SK-N-SH treated with all-trans-retinoic acid at 6 μM for 48 hours (cell line): ENCODE measurements around the gene VWF.

Experiments
- ATAC-seq: fragments of 200-7000 bp; cut with Tn5 transposase; 3 replicates; pipeline ENCODE4 v1.9.1; 2020; ENCODE audit warnings: mild to moderate bottlenecking, moderate library complexity
- ARNTL ChIP-seq: fragments of 450-650 bp; formaldehyde crosslinking; IDR thresholded peaks from 2 replicates; pipeline ENCODE4 v1.5.0; 2020; ENCODE audit warnings: low read depth, mild to moderate bottlenecking, moderate library complexity, borderline replicate concordance
- BACH2 ChIP-seq: fragments of 250-450 bp; sonication (Bioruptor Pico); IDR thresholded peaks from 2 replicates; pipeline ENCODE4 v1.9.0; 2021; ENCODE audit warnings: mild to moderate bottlenecking, borderline replicate concordance
- CREB5 ChIP-seq: fragments of 250-450 bp; sonication (Bioruptor Pico); IDR thresholded peaks from 2 replicates; pipeline ENCODE4 v1.5.1; 2020; ENCODE audit warnings: low read depth, mild to moderate bottlenecking, moderate library complexity
- CSDC2 ChIP-seq: fragments of 250-450 bp; sonication (Bioruptor Pico); IDR thresholded peaks from 2 replicates; pipeline ENCODE4 v1.5.0; 2020; ENCODE audit warnings: mild to moderate bottlenecking, moderate library complexity
- CSRNP3 ChIP-seq: fragments of 250-450 bp; sonication (Bioruptor Pico); IDR thresholded peaks from 2 replicates; pipeline ENCODE4 v1.5.1; 2021; ENCODE audit warnings: mild to moderate bottlenecking, moderate library complexity
- ESRRG ChIP-seq: fragments of 250-450 bp; sonication (Bioruptor Pico); IDR thresholded peaks from 2 replicates; pipeline ENCODE4 v1.6.1; 2021; ENCODE audit warnings: mild to moderate bottlenecking
- GLIS3 ChIP-seq: fragments of 250-450 bp; sonication (Bioruptor Pico); IDR thresholded peaks from 2 replicates; pipeline ENCODE4 v1.5.0; 2020; ENCODE audit warnings: mild to moderate bottlenecking, moderate library complexity
- ISL1 ChIP-seq: fragments of 250-450 bp; sonication (Bioruptor Pico); IDR thresholded peaks from 2 replicates; pipeline ENCODE4 v2.1.2; 2022; ENCODE audit warnings: mild to moderate bottlenecking, moderate library complexity
- OSR1 ChIP-seq: fragments of 250-450 bp; sonication (Bioruptor Pico); IDR thresholded peaks from 2 replicates; pipeline ENCODE4 v1.8.0; 2022; ENCODE audit warnings: moderate library complexity, mild to moderate bottlenecking, inconsistent platforms
- POU6F1 ChIP-seq: fragments of 250-450 bp; sonication (Bioruptor Pico); IDR thresholded peaks from 2 replicates; pipeline ENCODE4 v1.8.0; 2021; ENCODE audit warnings: low read depth, mild to moderate bottlenecking, moderate library complexity, borderline replicate concordance
- PPARA ChIP-seq: fragments of 250-450 bp; sonication (Bioruptor Pico); IDR thresholded peaks from 2 replicates; pipeline ENCODE4 v1.5.0; 2020; ENCODE audit warnings: mild to moderate bottlenecking, borderline replicate concordance
- RARB ChIP-seq: fragments of 250-450 bp; sonication (Bioruptor Pico); IDR thresholded peaks from 2 replicates; pipeline ENCODE4 v1.8.0; 2021; ENCODE audit warnings: mild to moderate bottlenecking, moderate library complexity
- TCF4 ChIP-seq: fragments of 250-450 bp; sonication (Bioruptor Pico); IDR thresholded peaks from 2 replicates; pipeline ENCODE4 v1.8.0; 2021; ENCODE audit warnings: mild to moderate bottlenecking, moderate library complexity, borderline replicate concordance
- TOX ChIP-seq: fragments of 250-450 bp; sonication (Bioruptor Pico); IDR thresholded peaks from 2 replicates; pipeline ENCODE4 v1.8.0; 2021; ENCODE audit warnings: mild to moderate bottlenecking, moderate library complexity, borderline replicate concordance
- TSHZ2 ChIP-seq: fragments of 250-450 bp; sonication (Bioruptor Pico); IDR thresholded peaks from 2 replicates; pipeline ENCODE4 v1.5.0; 2020; ENCODE audit warnings: mild to moderate bottlenecking, moderate library complexity
- ZC3H10 ChIP-seq: fragments of 250-450 bp; sonication (Bioruptor Pico); IDR thresholded peaks from 2 replicates; pipeline ENCODE4 v1.5.1; 2021; ENCODE audit warnings: mild to moderate bottlenecking, moderate library complexity
- ZFP3 ChIP-seq: fragments of 250-450 bp; sonication (Bioruptor Pico); IDR thresholded peaks from 2 replicates; pipeline ENCODE4 v1.5.0; 2020; ENCODE audit warnings: mild to moderate bottlenecking, moderate library complexity
- ZFP30 ChIP-seq: fragments of 450-650 bp; formaldehyde crosslinking; IDR thresholded peaks from 2 replicates; pipeline ENCODE4 v1.5.0; 2022; ENCODE audit warnings: mild to moderate bottlenecking, moderate library complexity
- ZNF565 ChIP-seq: fragments of 450-650 bp; formaldehyde crosslinking; conservative IDR thresholded peaks from 2 replicates; pipeline ENCODE4 v1.5.0; 2020; ENCODE audit warnings: low read depth, mild to moderate bottlenecking, moderate library complexity
- ZNF70 ChIP-seq: fragments of 450-650 bp; formaldehyde crosslinking; IDR thresholded peaks from 2 replicates; pipeline ENCODE4 v1.5.0; 2020; ENCODE audit warnings: mild to moderate bottlenecking, moderate library complexity
- ZNF8 ChIP-seq: fragments of 450-650 bp; formaldehyde crosslinking; IDR thresholded peaks from 2 replicates; pipeline ENCODE4 v1.5.0; 2020; ENCODE audit warnings: mild to moderate bottlenecking, moderate library complexity

The VWF gene

GRCh38 chr12:5954661-5955060 is 169.8 kb downstream of the VWF start (continued):
- TF ChIP-seq BACH2 (no peak), OSR1 (no peak), ZNF70 (CRISPR knock-in tag) (no peak), POU6F1 (no peak)
- TF ChIP-seq, all 23 proteins: peak for 0

- ATAC-seq, result no peak
- TF ChIP-seq POU6F1, result no peak
- no peak for TF ChIP-seq ZNF8 (CRISPR knock-in tag)
- TF ChIP-seq ZFP3 (CRISPR knock-in tag), result no peak
- no peak for TF ChIP-seq ISL1 (CRISPR knock-in tag)
- TF ChIP-seq GLIS3 (CRISPR knock-in tag), result no peak
- TF ChIP-seq BACH2, result no peak
- no peak for TF ChIP-seq ARNTL
- TF ChIP-seq CSRNP3 (CRISPR knock-in tag), result no peak
- TF ChIP-seq PPARA (CRISPR knock-in tag), result no peak
- TF ChIP-seq ZFP30, result no peak
- TF ChIP-seq TCF4 (CRISPR knock-in tag), result no peak
These were observed 170.5 kb downstream of the VWF start for GRCh38 chr12:5953835-5954586.

GRCh38 chr12:5952031-5952430 is 172.4 kb downstream of the VWF start:
- no peak for ATAC-seq

More at GRCh38 chr12:5952031-5952430, 172.4 kb downstream of the VWF start:
- no peak for TF ChIP-seq CREB5
- TF ChIP-seq ARNTL, result no peak
- TF ChIP-seq RARB, result no peak
- TF ChIP-seq ZNF8 (CRISPR knock-in tag), result no peak
- no peak for TF ChIP-seq POU6F1
- TF ChIP-seq ESRRG (CRISPR knock-in tag), result no peak
- no peak for TF ChIP-seq CSRNP3 (CRISPR knock-in tag)
- no peak for TF ChIP-seq ZC3H10 (CRISPR knock-in tag)
- no peak for TF ChIP-seq ZFP3 (CRISPR knock-in tag)
- TF ChIP-seq CSDC2 (CRISPR knock-in tag), result no peak
- no peak for TF ChIP-seq ZNF565
- no peak for TF ChIP-seq TSHZ2 (CRISPR knock-in tag)
- TF ChIP-seq ZNF70 (CRISPR knock-in tag), result no peak
- TF ChIP-seq PPARA (CRISPR knock-in tag), result no peak
- no peak for TF ChIP-seq TCF4 (CRISPR knock-in tag)
- TF ChIP-seq ISL1 (CRISPR knock-in tag), result no peak
- no peak for TF ChIP-seq TOX (CRISPR knock-in tag)
- no peak for TF ChIP-seq BACH2
- no peak for TF ChIP-seq ZFP30
